ENCODE results near the gene DPP6.

DPP6 gene

GRCh38 chr7:154841731-154842331 is 789.6 kb downstream of the DPP6 start:
- Histone ChIP-seq H3K27me3 (ENCODE audit: control insufficient read depth in 1 of 2, insufficient read depth in 2 of 2, low read length in 2 of 2) (no peaks in the 10 kb centered on the region), H3K4me1 (ENCODE audit: control insufficient read depth, insufficient read depth, low read length) (peaks cover 9% of the 10 kb centered on the region), H3K4me3 (ENCODE audit: low read length in 2 of 2) (peak overlapping the region; percentile 49 to 51), H3K9me3 (ENCODE audit: control insufficient read depth in 2 of 2, low read length in 2 of 2) (no peaks in the 10 kb centered on the region), H3K9ac (ENCODE audit: low read length in 2 of 2) (no peak overlapping the region), H3K27ac (ENCODE audit: low read length) (no peak overlapping the region), H3K36me3 (ENCODE audit: control insufficient read depth in 2 of 2, insufficient read depth in 2 of 2, low read length in 2 of 2) (no peaks in the 10 kb centered on the region)

- Histone ChIP-seq H3K9me3 (ENCODE audit: control insufficient read depth in 2 of 2, low read length in 2 of 2) (no peaks in the 10 kb centered on the region), H3K4me3 (ENCODE audit: low read length in 2 of 2) (no peak overlapping the region), H3K27me3 (ENCODE audit: control insufficient read depth in 1 of 2, insufficient read depth in 2 of 2, low read length in 2 of 2) (no peaks in the 10 kb centered on the region)
Observed at GRCh38 chr7:154842591-154842990, 790.4 kb downstream of the DPP6 start.

GRCh38 chr7:154843670-154844237 is 791.6 kb downstream of the DPP6 start:
- H3K9ac ChIP-seq (ENCODE audit: low read length in 2 of 2) = no peak overlapping the region
- no peak overlapping the region for H3K27ac ChIP-seq (ENCODE audit: low read length)
- H3K27me3 ChIP-seq (ENCODE audit: control insufficient read depth in 1 of 2, insufficient read depth in 2 of 2, low read length in 2 of 2) = no peaks in the 10 kb centered on the region
- no peaks in the 10 kb centered on the region for H3K36me3 ChIP-seq (ENCODE audit: control insufficient read depth in 2 of 2, insufficient read depth in 2 of 2, low read length in 2 of 2)
- no peaks in the 10 kb centered on the region for H3K9me3 ChIP-seq (ENCODE audit: control insufficient read depth in 2 of 2, low read length in 2 of 2)
- peaks cover 9% of the 10 kb centered on the region for H3K4me1 ChIP-seq (ENCODE audit: control insufficient read depth, insufficient read depth, low read length)
- H3K4me3 ChIP-seq (ENCODE audit: low read length in 2 of 2) = no peak overlapping the region

More at GRCh38 chr7:154842591-154842990, 790.4 kb downstream of the DPP6 start:
- H3K9ac ChIP-seq (ENCODE audit: low read length in 2 of 2) = no peak overlapping the region
- no peak overlapping the region for H3K27ac ChIP-seq (ENCODE audit: low read length)
- H3K36me3 ChIP-seq (ENCODE audit: control insufficient read depth in 2 of 2, insufficient read depth in 2 of 2, low read length in 2 of 2) = no peaks in the 10 kb centered on the region
- H3K4me1 ChIP-seq (ENCODE audit: control insufficient read depth, insufficient read depth, low read length) = peaks cover 9% of the 10 kb centered on the region

GRCh38 chr7:154844499-154844898 is 792.3 kb downstream of the DPP6 start:
- H3K9ac ChIP-seq (ENCODE audit: low read length in 2 of 2) = no peak overlapping the region
- no peak overlapping the region for H3K4me3 ChIP-seq (ENCODE audit: low read length in 2 of 2)
- no peaks in the 10 kb centered on the region for H3K9me3 ChIP-seq (ENCODE audit: control insufficient read depth in 2 of 2, low read length in 2 of 2)

GRCh38 chr7:154844955-154845354 is 792.8 kb downstream of the DPP6 start:
- Histone ChIP-seq H3K4me1 (ENCODE audit: control insufficient read depth, insufficient read depth, low read length) (peaks cover 9% of the 10 kb centered on the region), H3K36me3 (ENCODE audit: control insufficient read depth in 2 of 2, insufficient read depth in 2 of 2, low read length in 2 of 2) (no peaks in the 10 kb centered on the region), H3K9ac (ENCODE audit: low read length in 2 of 2) (no peak overlapping the region), H3K27ac (ENCODE audit: low read length) (no peak overlapping the region), H3K4me3 (ENCODE audit: low read length in 2 of 2) (no peak overlapping the region), H3K27me3 (ENCODE audit: control insufficient read depth in 1 of 2, insufficient read depth in 2 of 2, low read length in 2 of 2) (no peaks in the 10 kb centered on the region), H3K9me3 (ENCODE audit: control insufficient read depth in 2 of 2, low read length in 2 of 2) (no peaks in the 10 kb centered on the region)

More at GRCh38 chr7:154844499-154844898, 792.3 kb downstream of the DPP6 start:
- H3K27me3 ChIP-seq (ENCODE audit: control insufficient read depth in 1 of 2, insufficient read depth in 2 of 2, low read length in 2 of 2) = no peaks in the 10 kb centered on the region
- H3K27ac ChIP-seq (ENCODE audit: low read length) = no peak overlapping the region
- H3K4me1 ChIP-seq (ENCODE audit: control insufficient read depth, insufficient read depth, low read length) = peaks cover 9% of the 10 kb centered on the region
- H3K36me3 ChIP-seq (ENCODE audit: control insufficient read depth in 2 of 2, insufficient read depth in 2 of 2, low read length in 2 of 2) = no peaks in the 10 kb centered on the region

- no peaks in the 10 kb centered on the region for H3K27me3 ChIP-seq (ENCODE audit: control insufficient read depth in 1 of 2, insufficient read depth in 2 of 2, low read length in 2 of 2)
- H3K27ac ChIP-seq (ENCODE audit: low read length) = no peak overlapping the region
- H3K9ac ChIP-seq (ENCODE audit: low read length in 2 of 2) = no peak overlapping the region
- H3K4me3 ChIP-seq (ENCODE audit: low read length in 2 of 2) = no peak overlapping the region
- H3K4me1 ChIP-seq (ENCODE audit: control insufficient read depth, insufficient read depth, low read length) = no peaks in the 10 kb centered on the region
- no peaks in the 10 kb centered on the region for H3K9me3 ChIP-seq (ENCODE audit: control insufficient read depth in 2 of 2, low read length in 2 of 2)
- H3K36me3 ChIP-seq (ENCODE audit: control insufficient read depth in 2 of 2, insufficient read depth in 2 of 2, low read length in 2 of 2) = no peaks in the 10 kb centered on the region
Observed at GRCh38 chr7:154848464-154848863, 796.3 kb downstream of the DPP6 start.

GRCh38 chr7:154852205-154852604 is 800.0 kb downstream of the DPP6 start:
- Histone ChIP-seq H3K4me3 (ENCODE audit: low read length in 2 of 2) (no peak overlapping the region), H3K9ac (ENCODE audit: low read length in 2 of 2) (no peak overlapping the region), H3K36me3 (ENCODE audit: control insufficient read depth in 2 of 2, insufficient read depth in 2 of 2, low read length in 2 of 2) (peaks cover 0 to 4% of the 10 kb centered on the region in 2 donors), H3K4me1 (ENCODE audit: control insufficient read depth, insufficient read depth, low read length) (no peaks in the 10 kb centered on the region), H3K27me3 (ENCODE audit: control insufficient read depth in 1 of 2, insufficient read depth in 2 of 2, low read length in 2 of 2) (no peaks in the 10 kb centered on the region), H3K9me3 (ENCODE audit: control insufficient read depth in 2 of 2, low read length in 2 of 2) (no peaks in the 10 kb centered on the region), H3K27ac (ENCODE audit: low read length) (no peak overlapping the region)

- no peak overlapping the region for H3K4me3 ChIP-seq (ENCODE audit: low read length in 2 of 2)
Observed at GRCh38 chr7:154853063-154853726, 801.0 kb downstream of the DPP6 start.

GRCh38 chr7:154853727-154854095 is 801.5 kb downstream of the DPP6 start:
- Histone ChIP-seq H3K27me3 (ENCODE audit: control insufficient read depth in 1 of 2, insufficient read depth in 2 of 2, low read length in 2 of 2) (no peaks in the 10 kb centered on the region), H3K9me3 (ENCODE audit: control insufficient read depth in 2 of 2, low read length in 2 of 2) (no peaks in the 10 kb centered on the region), H3K9ac (ENCODE audit: low read length in 2 of 2) (no peak overlapping the region), H3K4me3 (ENCODE audit: low read length in 2 of 2) (no peak overlapping the region), H3K36me3 (ENCODE audit: control insufficient read depth in 2 of 2, insufficient read depth in 2 of 2, low read length in 2 of 2) (peaks cover 5 to 6% of the 10 kb centered on the region in 2 donors), H3K4me1 (ENCODE audit: control insufficient read depth, insufficient read depth, low read length) (no peaks in the 10 kb centered on the region), H3K27ac (ENCODE audit: low read length) (no peak overlapping the region)

More at GRCh38 chr7:154853063-154853726, 801.0 kb downstream of the DPP6 start:
- Histone ChIP-seq H3K9ac (ENCODE audit: low read length in 2 of 2) (no peak overlapping the region), H3K27ac (ENCODE audit: low read length) (no peak overlapping the region), H3K4me1 (ENCODE audit: control insufficient read depth, insufficient read depth, low read length) (no peaks in the 10 kb centered on the region), H3K27me3 (ENCODE audit: control insufficient read depth in 1 of 2, insufficient read depth in 2 of 2, low read length in 2 of 2) (no peaks in the 10 kb centered on the region), H3K9me3 (ENCODE audit: control insufficient read depth in 2 of 2, low read length in 2 of 2) (no peaks in the 10 kb centered on the region), H3K36me3 (ENCODE audit: control insufficient read depth in 2 of 2, insufficient read depth in 2 of 2, low read length in 2 of 2) (peaks cover 4 to 6% of the 10 kb centered on the region in 2 donors)

GRCh38 chr7:154854836-154855235 is 802.6 kb downstream of the DPP6 start:
- H3K27me3 ChIP-seq (ENCODE audit: control insufficient read depth in 1 of 2, insufficient read depth in 2 of 2, low read length in 2 of 2) = no peaks in the 10 kb centered on the region
- H3K27ac ChIP-seq (ENCODE audit: low read length) = no peak overlapping the region
- no peak overlapping the region for H3K4me3 ChIP-seq (ENCODE audit: low read length in 2 of 2)
- no peak overlapping the region for H3K9ac ChIP-seq (ENCODE audit: low read length in 2 of 2)
- peaks cover 5 to 6% of the 10 kb centered on the region in 2 donors for H3K36me3 ChIP-seq (ENCODE audit: control insufficient read depth in 2 of 2, insufficient read depth in 2 of 2, low read length in 2 of 2)
- H3K9me3 ChIP-seq (ENCODE audit: control insufficient read depth in 2 of 2, low read length in 2 of 2) = no peaks in the 10 kb centered on the region
- no peaks in the 10 kb centered on the region for H3K4me1 ChIP-seq (ENCODE audit: control insufficient read depth, insufficient read depth, low read length)

GRCh38 chr7:154855366-154855765 is 803.2 kb downstream of the DPP6 start:
- H3K9ac ChIP-seq (ENCODE audit: low read length in 2 of 2) = no peak overlapping the region
- H3K9me3 ChIP-seq (ENCODE audit: control insufficient read depth in 2 of 2, low read length in 2 of 2) = no peaks in the 10 kb centered on the region
- H3K4me3 ChIP-seq (ENCODE audit: low read length in 2 of 2) = no peak overlapping the region
- no peaks in the 10 kb centered on the region for H3K4me1 ChIP-seq (ENCODE audit: control insufficient read depth, insufficient read depth, low read length)
- H3K36me3 ChIP-seq (ENCODE audit: control insufficient read depth in 2 of 2, insufficient read depth in 2 of 2, low read length in 2 of 2) = peaks cover 5 to 6% of the 10 kb centered on the region in 2 donors
- H3K27me3 ChIP-seq (ENCODE audit: control insufficient read depth in 1 of 2, insufficient read depth in 2 of 2, low read length in 2 of 2) = no peaks in the 10 kb centered on the region
- H3K27ac ChIP-seq (ENCODE audit: low read length) = no peak overlapping the region
